ENCODE measurements around the gene GNPAT. TPM values are rescaled to one million over a fixed set of nuclear protein-coding genes. Genes with fewer than 3 reads are reported as not detected.
A peak's percentile ranks its signal among the peaks of the same experiment; 100 is the strongest.

Gene GNPAT
- total RNA-seq, 1 experiment from 2014 or later, result 52.7 TPM

- peak overlapping the region; percentile 53 for H3K27ac Mint-ChIP-seq (ENCODE audit: unreplicated experiment)
- no TSS peak for BruUV-seq (replicated peaks)
- no peak for TF ChIP-seq CTCF (IDR thresholded peaks at IDR 0.05; ENCODE audit: unreplicated experiment)
- intact Hi-C loops (cut with micrococcal nuclease; ENCODE audit: unreplicated experiment), result no loop called here
- H3K9me3 Mint-ChIP-seq (ENCODE audit: low read depth, unreplicated experiment), result no peaks in the 10 kb centered on the region
- H3K4me1 Mint-ChIP-seq (ENCODE audit: low read depth, unreplicated experiment), result no peaks in the 10 kb centered on the region
- H3K36me3 Mint-ChIP-seq (ENCODE audit: insufficient read depth, unreplicated experiment), result peaks cover 19% of the 10 kb centered on the region
- no peaks in the 10 kb centered on the region for H3K27me3 Mint-ChIP-seq (ENCODE audit: unreplicated experiment)
- H3K4me3 Mint-ChIP-seq (ENCODE audit: low read depth, unreplicated experiment), result no peak overlapping the region
- CTCF ChIA-PET, result no interaction called here
- no peak for DNase-seq
These were observed 37.2 kb downstream of the GNPAT start for GRCh38 chr1:231278100-231278790.

- intact Hi-C loops (cut with micrococcal nuclease; ENCODE audit: unreplicated experiment), result no loop called here
- TF ChIP-seq CTCF (IDR thresholded peaks at IDR 0.05; ENCODE audit: unreplicated experiment), result no peak
- H3K4me1 Mint-ChIP-seq (ENCODE audit: low read depth, unreplicated experiment), result no peaks in the 10 kb centered on the region
- no peak overlapping the region for H3K4me3 Mint-ChIP-seq (ENCODE audit: low read depth, unreplicated experiment)
- no peak overlapping the region for H3K27ac Mint-ChIP-seq (ENCODE audit: unreplicated experiment)
- H3K36me3 Mint-ChIP-seq (ENCODE audit: insufficient read depth, unreplicated experiment), result peaks cover 17% of the 10 kb centered on the region
- BruUV-seq (replicated peaks), result no TSS peak
- H3K27me3 Mint-ChIP-seq (ENCODE audit: unreplicated experiment), result no peaks in the 10 kb centered on the region
- CTCF ChIA-PET, result no interaction called here
- DNase-seq, result no peak
- H3K9me3 Mint-ChIP-seq (ENCODE audit: low read depth, unreplicated experiment), result no peaks in the 10 kb centered on the region
These were observed 38.1 kb downstream of the GNPAT start for GRCh38 chr1:231279081-231279480.

GRCh38 chr1:231279683-231280082, 38.7 kb downstream of the GNPAT start:
- BruUV-seq (replicated peaks), result no TSS peak
- Mint-ChIP-seq H3K9me3 (ENCODE audit: low read depth, unreplicated experiment) (no peaks in the 10 kb centered on the region), H3K27me3 (ENCODE audit: unreplicated experiment) (no peaks in the 10 kb centered on the region), H3K36me3 (ENCODE audit: insufficient read depth, unreplicated experiment) (peaks cover 12% of the 10 kb centered on the region), H3K27ac (ENCODE audit: unreplicated experiment) (no peak overlapping the region), H3K4me3 (ENCODE audit: low read depth, unreplicated experiment) (no peak overlapping the region), H3K4me1 (ENCODE audit: low read depth, unreplicated experiment) (no peaks in the 10 kb centered on the region)
- DNase-seq, result no peak
- CTCF ChIA-PET, result no interaction called here
- TF ChIP-seq CTCF (IDR thresholded peaks at IDR 0.05; ENCODE audit: unreplicated experiment), result no peak
- intact Hi-C loops (cut with micrococcal nuclease; ENCODE audit: unreplicated experiment), result no loop called here

- intact Hi-C loops (cut with micrococcal nuclease; ENCODE audit: unreplicated experiment), result no loop called here
- Mint-ChIP-seq H3K4me1 (ENCODE audit: low read depth, unreplicated experiment) (no peaks in the 10 kb centered on the region), H3K4me3 (ENCODE audit: low read depth, unreplicated experiment) (no peak overlapping the region), H3K36me3 (ENCODE audit: insufficient read depth, unreplicated experiment) (no peaks in the 10 kb centered on the region), H3K27ac (ENCODE audit: unreplicated experiment) (no peak overlapping the region), H3K27me3 (ENCODE audit: unreplicated experiment) (no peaks in the 10 kb centered on the region), H3K9me3 (ENCODE audit: low read depth, unreplicated experiment) (no peaks in the 10 kb centered on the region)
- TF ChIP-seq CTCF (IDR thresholded peaks at IDR 0.05; ENCODE audit: unreplicated experiment), result no peak
- no TSS peak for BruUV-seq (replicated peaks)
- DNase-seq, result no peak
- CTCF ChIA-PET, result no interaction called here
These were observed 43.4 kb downstream of the GNPAT start for GRCh38 chr1:231284441-231284840.
